GM03348 (cell line): Measurements from ENCODE around the gene FOXP4.

Experiments used
- DNase-seq: peaks from one replicate; pipeline ENCODE4 v3.0.0; 2012; ENCODE audit warnings: low spot score

Gene FOXP4

GRCh38 chr6:41546866-41547798 lies 951 bp downstream of the FOXP4 start:
- DNase-seq, result peak; percentile 70

DNA sequence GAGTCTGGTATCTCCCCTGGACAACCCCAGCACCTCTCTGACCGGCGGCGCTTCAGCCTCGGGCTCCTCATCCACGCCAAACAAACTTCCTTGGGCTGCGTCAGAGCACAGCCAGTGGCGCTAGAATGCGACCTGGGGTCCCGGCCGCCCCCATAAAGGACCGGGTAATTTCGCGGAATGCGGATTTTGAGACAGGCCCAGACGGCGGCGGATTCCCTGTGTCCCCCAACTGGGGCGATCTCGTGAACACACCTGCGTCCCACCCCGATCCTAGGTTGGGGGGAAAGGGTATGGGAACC lies 1.6 kb downstream of the FOXP4 start:
- no peak for DNase-seq

DNA sequence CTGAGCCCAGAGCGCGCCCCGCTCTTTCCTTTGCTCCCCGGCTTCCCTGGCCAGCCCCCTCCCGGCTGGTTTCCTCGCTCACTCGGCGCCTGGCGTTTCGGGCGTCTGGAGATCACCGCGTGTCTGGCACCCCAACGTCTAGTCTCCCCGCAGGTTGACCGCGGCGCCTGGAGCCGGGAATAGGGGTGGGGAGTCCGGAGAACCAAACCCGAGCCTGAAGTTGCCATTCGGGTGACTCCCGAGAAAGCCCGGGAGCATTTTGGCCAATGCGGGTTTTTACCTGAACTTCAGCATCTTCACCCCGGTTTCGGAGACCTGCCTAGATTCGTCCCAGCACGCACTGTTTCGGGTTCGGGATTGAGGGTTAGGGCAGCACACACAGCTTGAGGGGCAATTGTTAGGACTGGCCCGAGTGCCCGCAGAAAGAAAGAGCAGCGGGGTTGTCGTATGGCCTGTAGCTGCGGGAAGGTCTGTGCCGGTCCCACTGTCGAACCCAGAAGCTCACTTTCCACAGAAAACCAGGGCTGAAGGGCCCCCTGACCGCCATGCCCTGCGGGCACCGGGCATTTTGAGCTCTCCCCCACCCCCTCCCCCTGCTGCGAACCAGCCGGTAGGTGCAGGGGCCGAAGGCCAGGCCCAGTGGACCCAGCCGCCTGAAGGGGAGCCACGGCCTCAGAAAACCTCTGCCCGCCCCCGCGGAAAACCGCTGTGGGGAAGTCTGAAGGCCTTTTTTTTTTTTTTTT lies 2.1 kb downstream of the FOXP4 start:
- no peak for DNase-seq

DNA sequence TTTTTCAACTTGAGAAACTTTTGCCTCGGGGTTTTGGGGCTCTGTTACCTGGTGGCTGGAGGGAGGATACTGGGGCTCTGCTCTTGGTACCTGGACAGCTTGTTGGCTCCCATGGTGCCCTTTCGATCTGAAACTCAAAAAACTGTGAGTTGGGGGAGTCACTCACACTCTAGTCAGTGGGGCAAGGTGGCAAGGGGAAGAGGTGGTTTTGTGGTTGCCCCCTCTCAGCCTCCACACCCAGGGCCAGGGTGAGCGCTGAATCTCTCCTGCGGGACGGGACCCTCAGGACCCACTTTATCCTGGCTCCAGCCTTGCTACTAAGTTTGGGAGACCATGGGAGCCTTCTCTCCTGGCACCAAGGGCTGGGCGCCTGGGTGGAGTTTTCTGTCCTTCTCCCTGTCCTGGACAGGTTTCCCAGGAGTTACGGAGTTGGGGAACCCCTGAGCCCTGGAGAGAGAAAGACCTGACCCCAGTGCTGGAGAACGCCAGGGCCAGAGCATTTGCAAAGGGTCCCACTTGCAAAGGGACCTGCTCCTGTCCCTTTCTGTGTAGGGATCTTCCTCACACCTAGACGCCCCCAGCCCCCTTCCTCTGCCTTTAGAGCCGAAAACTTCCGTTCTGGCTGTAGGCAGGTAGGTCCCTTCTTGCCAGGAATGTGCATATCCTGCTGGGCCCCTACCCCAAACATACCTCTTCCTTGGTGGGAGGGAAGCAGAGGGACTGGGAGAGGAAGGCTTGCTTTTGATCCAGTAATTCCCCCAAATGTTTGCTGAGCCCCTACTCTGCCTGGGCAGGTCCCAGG lies 2.9 kb downstream of the FOXP4 start:
- DNase-seq, result no peak

DNA sequence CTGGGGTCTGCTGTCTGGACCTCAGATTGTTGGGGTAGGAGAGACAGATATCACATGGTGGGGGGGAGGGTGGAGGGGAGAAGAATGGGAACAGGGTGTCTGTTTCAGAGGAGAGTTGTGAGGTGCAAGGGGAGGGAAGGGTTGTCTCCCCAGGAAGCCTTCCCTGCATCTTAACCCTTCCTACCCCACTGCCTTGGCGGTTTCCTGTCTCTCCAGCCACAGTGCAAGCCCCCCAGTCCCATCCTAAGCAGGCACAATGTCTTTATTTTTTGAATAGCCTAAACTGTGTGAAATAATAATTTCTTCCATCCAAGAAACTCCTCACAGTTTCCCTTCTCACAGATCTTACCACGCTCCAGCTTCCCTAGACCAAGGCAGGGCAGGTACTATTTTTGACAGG lies 3.5 kb downstream of the FOXP4 start:
- DNase-seq, result no peak

DNA sequence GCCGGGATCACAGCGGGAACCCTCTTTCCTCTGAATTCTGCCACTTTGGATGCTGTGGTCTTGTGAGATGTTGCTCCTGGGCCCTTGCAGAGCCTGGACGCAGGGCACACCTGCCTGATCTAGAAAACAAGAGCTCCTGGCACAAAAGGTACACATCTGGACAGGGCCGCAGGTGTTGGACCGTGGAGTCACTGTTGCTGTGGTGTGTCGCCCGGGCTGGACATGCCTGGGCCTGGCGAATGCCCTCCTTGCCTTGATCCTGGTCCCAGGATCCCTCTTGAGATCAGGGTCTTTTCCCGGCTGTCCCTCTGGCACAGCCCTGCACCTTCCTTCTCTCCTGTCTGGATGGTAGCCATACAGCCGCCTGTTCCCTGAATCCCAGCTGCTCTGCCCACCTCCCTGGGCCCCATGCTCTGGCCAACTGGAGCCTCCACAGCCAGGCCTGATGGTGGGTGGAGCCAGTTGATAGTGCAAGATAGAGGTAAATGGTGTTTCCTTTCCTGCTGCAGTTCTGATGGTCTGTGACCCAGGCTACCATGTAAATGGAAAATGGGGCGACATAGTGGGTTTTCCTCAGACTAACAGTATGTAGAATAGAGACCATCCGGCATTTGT lies 5.0 kb downstream of the FOXP4 start:
- DNase-seq, result no peak

DNA sequence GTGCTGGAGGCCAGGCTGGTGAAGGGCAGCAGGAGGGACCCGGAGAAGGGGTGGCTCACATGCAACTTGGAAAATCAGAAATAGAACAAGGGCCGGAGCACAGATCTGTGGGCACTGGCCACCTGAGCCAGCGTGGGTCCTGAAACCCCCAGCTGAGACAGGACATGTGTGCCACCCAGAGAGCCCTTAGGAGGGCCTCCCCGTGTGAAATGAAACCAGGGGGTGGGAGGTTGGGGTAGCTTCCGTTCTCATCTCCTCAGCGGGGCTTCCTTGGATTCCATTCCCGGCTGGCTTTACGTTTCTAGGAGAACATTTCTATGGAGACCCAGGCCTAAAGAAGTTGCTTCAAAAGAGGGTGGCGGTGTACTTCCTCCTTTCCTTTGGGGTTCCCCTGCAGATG lies 5.7 kb downstream of the FOXP4 start:
- no peak for DNase-seq

DNA sequence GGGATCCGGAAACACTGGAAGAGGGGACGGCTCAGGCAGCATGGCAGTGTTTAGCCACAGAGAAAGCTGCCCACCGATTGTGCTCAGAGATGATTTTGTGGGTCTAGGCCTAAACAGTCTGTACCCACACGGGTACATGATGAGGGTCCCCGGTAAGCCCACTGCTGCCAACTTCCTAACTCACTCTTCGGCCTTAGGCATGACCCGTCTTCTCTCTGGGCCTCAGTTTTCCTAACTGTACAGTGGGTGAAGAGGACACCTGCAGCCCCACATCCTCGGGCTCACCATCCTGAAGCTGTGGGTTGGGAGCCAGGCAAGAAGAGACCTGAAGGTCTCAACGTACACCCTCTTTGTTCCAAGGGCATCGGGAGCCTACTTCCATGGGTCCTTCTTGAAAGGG lies 6.5 kb downstream of the FOXP4 start:
- no peak for DNase-seq

GRCh38 chr6:41553405-41553999 lies 7.3 kb downstream of the FOXP4 start:
- DNase-seq, result no peak

DNA sequence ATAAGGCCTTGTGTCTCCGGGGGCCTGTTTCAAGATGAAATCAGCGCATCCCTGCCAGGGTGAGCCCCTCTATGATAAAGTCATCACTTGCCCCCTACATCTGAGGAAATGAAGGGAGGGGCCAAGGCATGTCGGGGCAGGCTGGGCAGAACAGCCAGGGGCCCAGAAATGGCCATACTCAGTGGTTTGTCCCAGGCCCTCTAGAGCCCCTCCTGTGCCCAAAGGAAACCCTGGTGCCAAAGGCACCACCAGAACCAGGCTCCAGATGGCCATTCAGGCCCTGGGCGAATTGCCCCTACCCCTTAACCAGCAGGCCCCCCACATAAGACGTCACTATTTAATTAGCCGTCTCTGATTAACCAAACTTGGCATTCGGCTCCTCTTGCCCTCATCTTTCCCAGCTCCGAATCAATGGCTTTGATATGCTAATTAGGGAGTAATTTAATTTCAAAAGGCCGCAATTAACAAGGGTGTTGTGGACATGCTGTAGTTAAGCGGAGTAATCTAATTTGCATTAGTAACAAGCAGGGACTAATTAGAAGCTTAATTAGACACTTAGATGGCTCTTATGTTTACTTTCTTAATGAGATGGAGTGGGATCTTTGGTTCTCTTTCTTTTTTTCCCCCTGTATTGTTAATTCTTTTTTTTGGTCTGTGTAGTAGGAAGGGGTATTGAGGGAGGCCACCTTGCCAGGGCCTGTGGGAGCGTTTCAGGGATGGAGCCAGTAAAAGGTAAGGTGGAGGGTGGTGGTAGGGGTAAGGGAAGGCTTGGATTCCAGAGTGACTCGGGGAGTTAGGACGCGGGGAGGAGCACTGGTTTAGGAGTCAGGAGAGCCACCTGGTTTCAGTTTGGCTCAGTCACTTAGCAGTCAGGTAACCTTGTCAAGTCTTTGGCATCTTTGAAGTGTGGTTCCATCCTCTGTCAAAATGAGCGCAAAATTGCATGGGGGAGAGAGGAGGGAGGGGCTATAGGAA lies 9.4 kb downstream of the FOXP4 start:
- no peak for DNase-seq

DNA sequence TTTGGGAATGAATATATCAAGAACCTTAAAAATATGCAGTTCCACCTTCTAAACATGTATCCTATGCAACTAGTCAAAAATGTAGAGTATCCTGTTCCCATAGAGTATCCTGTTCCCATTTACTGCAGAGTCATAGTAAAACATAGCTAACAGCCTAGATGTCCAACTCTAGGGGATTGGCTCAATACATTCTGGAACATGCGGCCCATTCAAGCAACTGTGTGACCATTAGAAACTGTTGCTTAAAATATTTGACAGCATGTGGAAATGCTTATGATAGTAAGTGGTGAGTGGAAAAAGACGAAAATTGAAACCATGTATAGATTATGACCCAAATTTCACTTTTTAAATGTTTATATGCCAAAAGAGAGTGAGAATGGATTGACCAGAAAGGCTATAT lies 11.2 kb downstream of the FOXP4 start:
- DNase-seq, result no peak

DNA sequence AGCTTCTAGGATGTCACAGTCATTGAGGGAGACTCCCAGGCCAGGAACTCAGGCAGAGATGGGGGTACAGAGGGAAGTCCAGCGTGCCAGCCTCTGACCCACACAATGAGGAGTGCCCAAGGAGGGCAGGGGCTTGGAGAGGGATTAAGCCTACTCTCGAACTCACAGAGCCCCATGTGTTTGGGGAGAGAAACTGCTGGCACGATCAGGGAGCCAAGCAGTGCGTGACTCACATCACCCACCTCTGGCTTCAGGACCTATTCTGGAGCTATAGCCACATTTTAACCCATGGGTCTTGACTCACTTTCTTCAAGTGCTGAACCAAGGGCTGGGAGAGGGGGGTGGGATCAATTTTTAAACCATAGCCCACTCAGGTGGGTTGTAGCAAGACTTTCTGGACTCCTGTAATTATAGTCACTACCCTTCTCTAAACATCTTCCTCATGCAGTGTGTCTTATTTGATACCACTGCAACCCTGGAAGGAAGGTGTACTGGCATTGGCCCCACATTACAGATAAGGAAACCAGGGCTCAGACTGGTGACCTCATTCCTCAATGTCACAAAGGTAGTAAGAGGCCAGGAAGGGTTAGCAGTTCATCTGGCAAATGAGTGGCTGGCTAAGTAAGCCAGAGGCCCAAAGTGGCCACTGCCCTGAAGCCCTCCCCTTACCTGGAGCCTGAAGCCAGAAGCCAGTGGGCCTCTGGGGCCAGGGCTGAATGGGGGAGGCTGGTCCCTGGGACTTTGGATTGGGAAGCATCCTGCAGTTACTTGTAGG lies 12.0 kb downstream of the FOXP4 start:
- DNase-seq, result no peak

- no peak for DNase-seq
Measured at GRCh38 chr6:41559655-41560427, 13.7 kb downstream of the FOXP4 start.

- peak; percentile 90 for DNase-seq
Measured at GRCh38 chr6:41560431-41561192, 14.4 kb downstream of the FOXP4 start.

- DNase-seq, result no peak
Measured at GRCh38 chr6:41561416-41561815, 15.2 kb downstream of the FOXP4 start.

DNA sequence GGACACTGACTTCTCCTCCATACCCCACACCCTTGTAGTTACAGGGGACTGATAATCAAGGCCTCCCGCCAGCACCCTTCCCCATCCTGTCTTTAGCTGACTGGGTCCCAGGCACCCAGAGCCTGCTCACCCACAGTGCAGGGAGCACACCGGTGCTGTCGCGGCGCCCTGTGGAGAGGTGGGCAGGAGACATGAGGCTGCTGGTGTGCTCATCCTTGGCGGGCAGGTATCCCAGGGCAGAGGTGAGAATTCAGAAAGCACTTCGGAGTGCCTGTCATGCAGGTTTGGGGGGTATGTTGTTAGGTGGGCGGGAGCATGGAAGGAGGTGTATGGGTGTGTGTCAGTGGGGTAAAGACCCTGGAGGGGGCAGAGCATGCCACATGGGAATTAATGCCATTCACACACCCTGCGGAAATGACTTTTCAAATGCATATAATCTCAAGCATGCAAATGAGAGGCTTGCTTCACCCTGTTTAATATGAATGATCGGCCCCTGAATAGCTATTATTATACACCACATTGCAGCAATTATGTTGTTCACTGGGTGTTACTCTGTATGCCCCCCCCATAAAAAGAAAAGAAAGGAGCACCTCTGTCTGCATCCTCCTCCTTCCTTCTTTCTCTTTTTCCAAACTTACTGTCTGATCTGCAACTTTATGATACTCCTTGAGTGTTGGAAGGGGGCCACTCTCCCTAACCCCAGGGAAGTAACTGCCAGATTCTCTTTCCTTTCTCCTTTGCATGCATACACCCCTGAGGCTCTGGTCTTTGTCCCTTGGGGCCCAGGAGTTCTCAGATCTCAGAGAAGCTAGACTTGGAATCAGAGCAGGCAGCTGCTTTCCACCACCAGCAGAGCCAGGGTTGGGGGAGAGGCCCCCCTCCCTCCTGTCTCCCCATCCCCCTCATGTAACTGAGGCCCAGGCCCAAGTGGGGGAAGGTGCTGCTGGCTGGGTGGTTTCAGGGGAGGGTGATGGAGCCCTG lies 16.0 kb downstream of the FOXP4 start:
- no peak for DNase-seq
